GM18505 (cell line): ENCODE data around the gene PRKCA.

Experiments used
- ATAC-seq: cut with Tn5 transposase; IDR thresholded peaks from one replicate; pipeline ENCODE4 v1.9.1; 2021; ENCODE audit not compliant: unreplicated experiment
- POLR2A ChIP-seq: IDR thresholded peaks from 4 replicates; pipeline ENCODE4 v1.6.1; 2011; ENCODE audit warnings: borderline replicate concordance; ENCODE audit not compliant: insufficient read depth, insufficient read length; ENCODE audit errors: extremely low read depth

PRKCA gene

GRCh38 chr17:66551839-66552238 lies 249.4 kb downstream of the PRKCA start:
- TF ChIP-seq POLR2A: no peak
- ATAC-seq: no peak

DNA sequence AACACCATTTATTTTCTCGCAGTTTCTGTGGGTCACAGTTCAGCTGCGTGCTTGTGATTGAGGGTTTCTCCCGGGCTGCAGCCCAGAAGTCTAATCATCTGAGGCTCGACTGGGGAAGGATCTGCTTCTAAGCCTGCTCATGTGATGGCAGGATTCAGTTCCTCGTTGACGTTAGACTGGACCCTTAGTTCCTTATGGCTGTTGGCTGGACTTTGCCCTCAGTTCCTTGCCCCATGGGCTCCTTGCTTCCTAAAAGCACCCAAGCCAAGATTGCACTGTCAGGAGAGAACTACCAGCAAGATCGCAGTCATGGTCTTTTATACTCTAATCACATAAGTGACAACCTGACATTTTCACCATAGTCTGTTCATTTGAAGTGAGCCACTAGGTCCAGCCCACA lies 250.0 kb downstream of the PRKCA start:
- no peak for ATAC-seq
- TF ChIP-seq POLR2A: no peak

DNA sequence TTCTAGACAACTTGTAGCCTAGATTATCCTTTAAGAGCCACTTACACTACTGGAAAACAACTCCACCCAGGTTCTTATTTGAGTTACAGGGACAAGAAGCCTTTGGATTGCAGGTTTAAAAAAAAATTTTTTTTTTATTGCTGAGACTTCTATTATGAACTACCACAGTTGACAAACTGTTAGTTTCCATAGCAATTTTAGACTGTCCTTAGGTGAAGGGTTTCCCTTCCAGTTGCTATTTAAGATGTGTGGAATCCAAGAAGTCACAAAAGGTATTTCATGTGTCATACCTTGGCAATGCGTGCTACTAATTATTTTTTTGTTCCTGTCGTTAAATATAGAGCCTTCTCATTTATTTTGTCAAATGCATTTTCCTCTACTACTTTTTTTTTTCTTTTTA lies 253.2 kb downstream of the PRKCA start:
- ATAC-seq: no peak

DNA sequence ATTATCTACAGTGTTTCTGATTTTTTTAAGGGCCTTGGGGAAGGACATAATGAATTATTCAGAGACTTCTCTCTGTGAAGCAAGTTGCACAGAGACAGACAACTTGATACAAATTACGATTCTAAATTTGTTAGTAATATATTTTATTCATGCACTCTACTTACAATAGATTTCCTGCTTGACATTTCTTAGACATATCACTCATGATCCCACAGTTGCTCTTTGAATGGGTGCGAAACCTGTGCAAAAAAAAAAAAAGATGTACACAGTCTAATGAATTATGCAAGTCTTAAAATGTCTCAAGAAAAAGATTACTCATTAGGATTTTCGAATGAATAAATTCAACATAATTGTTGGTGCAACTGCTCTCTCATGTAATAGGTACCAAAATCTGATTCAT lies 254.8 kb downstream of the PRKCA start:
- no peak for ATAC-seq
- TF ChIP-seq POLR2A: no peak

More for the DNA sequence above, 253.2 kb downstream of the PRKCA start:
- TF ChIP-seq POLR2A: no peak

GRCh38 chr17:66557886-66558285 lies 255.5 kb downstream of the PRKCA start:
- TF ChIP-seq POLR2A: no peak
- ATAC-seq: no peak

DNA sequence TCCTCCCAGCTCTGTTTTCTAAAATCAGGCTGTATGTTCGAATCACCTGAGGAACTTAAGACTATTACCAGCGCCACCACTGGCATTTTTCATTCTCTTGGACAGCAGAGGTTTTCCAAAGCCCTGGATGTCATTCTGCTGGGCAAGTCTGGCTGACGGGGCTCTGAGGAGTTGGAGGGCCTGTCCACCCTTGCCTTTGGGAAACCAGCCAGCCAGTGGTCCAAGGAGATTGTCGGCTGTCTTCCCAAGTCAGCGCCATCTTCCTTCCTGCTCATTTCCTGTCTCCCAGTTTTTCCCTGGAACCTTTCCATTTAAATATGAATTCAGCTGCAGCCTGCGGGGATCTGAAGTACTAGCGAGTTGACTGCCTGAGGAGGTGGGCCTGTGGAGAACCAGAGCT lies 258.3 kb downstream of the PRKCA start:
- TF ChIP-seq POLR2A: no peak
- ATAC-seq: no peak

DNA sequence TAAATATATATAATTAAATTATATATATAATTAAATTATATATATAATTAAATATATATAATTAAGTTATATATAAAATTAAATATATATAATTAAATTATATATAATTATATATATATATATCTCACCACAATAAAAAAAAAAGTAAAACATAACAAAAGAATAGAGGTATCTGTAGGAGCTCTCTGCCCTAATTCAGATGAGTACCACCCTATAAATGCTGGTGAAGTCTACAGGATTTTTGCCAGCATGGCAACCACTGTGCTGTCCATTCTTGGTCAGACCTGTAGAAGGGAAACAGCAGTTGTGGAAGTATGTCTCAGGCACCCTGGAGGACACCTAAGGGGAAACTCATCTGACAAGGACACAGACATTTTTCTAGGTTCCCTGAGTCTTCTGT lies 259.7 kb downstream of the PRKCA start:
- ATAC-seq: no peak
- TF ChIP-seq POLR2A: no peak

DNA sequence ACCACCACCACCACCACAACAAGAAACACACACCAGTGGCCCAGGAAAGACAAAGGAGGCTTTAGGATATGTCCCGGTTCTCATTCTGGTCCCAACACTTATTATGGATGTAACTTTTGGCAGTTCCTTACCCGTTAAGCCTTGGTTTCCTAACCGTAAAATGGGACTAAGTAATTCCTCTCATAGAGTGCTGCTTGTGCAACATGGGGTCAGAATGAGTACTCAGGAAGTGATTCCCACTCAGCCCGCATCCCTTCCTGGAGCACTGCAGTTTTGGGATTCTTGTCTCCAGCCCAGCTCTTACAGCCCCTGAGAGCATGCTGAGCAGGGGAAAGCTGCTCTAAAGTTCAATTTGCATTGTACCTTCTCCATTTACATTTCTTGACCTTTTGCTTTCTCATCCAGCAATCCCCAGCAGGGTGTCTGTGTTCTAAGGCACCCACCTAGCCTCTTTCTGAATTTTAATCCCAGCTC lies 262.6 kb downstream of the PRKCA start:
- TF ChIP-seq POLR2A: no peak
- ATAC-seq: no peak

DNA sequence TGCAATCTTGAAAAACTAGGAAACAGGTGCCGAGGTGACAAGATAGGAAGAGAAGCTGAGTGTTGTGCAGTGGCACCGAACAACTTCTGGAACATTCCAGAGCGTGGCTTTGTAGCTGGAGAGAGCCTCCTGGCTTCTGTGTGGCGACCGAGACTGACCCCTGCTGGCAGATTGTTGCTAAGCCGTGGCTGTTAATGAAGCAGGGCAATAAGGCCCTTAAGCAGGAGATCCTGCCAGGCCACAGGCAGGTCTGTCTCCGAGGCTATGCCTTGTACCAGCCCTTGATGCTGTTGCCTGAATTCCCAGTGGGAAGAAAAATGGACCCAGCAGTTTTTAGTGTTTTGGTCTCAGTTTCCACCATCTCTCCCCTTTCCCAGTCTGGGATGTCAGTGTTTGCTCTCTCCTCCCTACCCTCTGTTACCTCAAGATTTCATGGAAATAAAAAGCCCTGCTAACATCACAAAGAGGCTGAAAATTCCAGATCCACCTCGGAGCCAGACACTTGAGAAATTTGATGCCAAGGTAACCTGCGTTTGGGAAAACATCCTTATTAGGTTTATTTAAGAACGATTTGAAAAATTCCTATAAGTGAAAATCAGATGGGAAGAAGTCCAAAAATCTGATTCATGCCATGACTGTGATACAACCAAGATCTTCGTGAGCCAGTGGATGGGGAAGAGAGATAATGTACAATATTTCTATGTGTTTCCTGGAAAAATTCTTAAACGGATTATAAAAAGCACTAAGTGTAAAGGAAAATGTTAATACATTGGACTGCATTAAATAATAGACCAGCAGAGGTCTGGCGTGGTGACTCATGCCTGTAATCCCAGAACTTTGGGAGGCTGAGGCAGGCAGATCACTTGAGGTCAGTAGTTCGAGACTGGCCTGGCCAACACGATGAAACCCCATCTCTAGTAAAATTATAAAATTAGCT lies 265.1 kb downstream of the PRKCA start:
- TF ChIP-seq POLR2A: no peak
- ATAC-seq: no peak

- ATAC-seq: no peak
- no peak for TF ChIP-seq POLR2A
Observed at GRCh38 chr17:66569572-66569971, 267.2 kb downstream of the PRKCA start.

DNA sequence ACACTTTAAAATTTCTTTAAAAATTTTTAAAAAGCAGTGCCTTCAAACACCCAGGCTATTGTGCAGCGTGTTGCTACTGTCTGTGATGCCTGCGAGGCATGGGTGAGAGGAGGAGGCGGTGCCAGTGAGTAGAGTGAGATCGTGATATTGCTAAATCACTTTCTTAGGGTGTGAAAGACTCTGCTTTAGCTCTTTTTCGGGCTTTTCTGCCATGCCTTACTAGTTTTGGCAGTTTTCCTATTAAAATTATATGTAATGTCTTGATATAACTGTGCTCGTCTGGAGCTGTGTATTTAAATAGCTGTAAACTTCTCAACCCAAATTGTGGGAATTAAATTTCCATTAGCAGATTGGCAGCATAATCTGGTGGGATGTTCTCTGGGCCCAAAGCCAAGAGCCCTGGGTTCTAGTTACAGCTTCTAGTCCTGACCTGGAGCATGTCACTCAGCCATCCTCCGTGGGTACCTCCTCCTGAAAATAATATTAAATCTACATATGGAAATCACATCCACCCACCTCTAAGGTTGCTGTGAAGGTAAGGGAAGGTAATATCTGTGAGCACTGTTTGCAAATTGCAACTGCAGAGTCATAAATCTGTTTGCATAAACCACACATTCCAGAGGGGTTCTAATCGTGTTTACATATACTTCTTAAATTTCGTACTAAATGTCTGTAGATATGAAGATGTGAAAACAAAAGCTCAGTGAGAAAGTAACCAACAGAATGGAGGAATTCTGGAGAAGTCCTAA lies 268.2 kb downstream of the PRKCA start:
- no peak for ATAC-seq
- TF ChIP-seq POLR2A: no peak

DNA sequence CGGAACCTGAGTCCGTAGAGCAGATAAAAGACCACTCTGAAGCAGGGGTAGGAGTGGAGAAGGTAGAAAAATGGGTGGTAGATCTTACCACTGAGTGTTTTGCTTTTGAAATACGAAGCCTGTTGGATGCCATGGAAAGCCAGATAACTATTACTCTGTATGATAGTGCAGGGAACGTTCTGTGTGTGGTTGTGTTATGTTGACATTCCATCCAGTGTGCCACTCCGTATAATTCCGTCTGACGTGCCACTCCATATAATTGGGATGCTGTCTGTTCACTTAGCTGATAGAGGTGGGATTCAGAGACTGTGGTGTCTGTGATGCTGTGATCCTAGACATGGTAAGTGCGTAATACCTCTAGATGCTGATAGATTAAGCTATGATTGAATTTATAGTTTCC lies 269.3 kb downstream of the PRKCA start:
- ATAC-seq: no peak
- TF ChIP-seq POLR2A: no peak

GRCh38 chr17:66573078-66573477 lies 270.7 kb downstream of the PRKCA start:
- no peak for ATAC-seq
- TF ChIP-seq POLR2A: no peak

DNA sequence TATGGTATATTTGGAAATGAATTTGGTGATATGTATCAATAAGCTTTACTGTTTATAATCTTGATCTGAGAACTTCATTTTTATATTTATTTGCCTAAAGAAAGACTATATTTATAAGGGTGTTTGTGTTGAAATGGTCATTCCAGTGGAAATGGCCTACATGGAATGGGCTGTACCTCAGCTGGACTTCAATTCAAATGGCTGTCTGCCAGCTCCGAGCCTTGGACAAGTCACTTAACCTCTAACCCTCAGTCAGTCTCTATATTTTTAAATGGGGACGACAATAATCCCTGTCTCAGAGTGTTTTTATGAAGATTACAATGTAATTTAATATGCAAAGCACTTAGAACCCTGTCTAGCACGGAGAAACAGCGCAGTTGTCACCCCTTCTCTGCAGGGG lies 271.7 kb downstream of the PRKCA start:
- no peak for ATAC-seq
- TF ChIP-seq POLR2A: no peak

GRCh38 chr17:66576473-66576872 lies 274.1 kb downstream of the PRKCA start:
- no peak for TF ChIP-seq POLR2A
- ATAC-seq: no peak

GRCh38 chr17:66577041-66577440 lies 274.6 kb downstream of the PRKCA start:
- TF ChIP-seq POLR2A: no peak
- no peak for ATAC-seq
